Urinary bladder (tissue), 4 donors: ENCODE data around the gene PCDHGB5. TPM values are rescaled to one million over a fixed set of nuclear protein-coding genes. Genes with fewer than 3 reads are reported as not detected.
A peak's percentile ranks its signal among the peaks of the same experiment; 100 is the strongest.
"Not testable (repeated sequence)": the region's sequence is repeated elsewhere in the genome, so short reads cannot be mapped to it uniquely, and the experiment has no call there.

Experiments used
- DNase-seq: peaks from one replicate; pipeline ENCODE4 v3.0.0-alpha.2; 2015; ENCODE audit errors: extremely low spot score
- H3K27ac ChIP-seq: one replicate; pipeline ENCODE4 v1.5.1; 2013; ENCODE audit warnings: low read depth, mild to moderate bottlenecking, moderate library complexity
- H3K36me3 ChIP-seq: one replicate; pipeline ENCODE4 v1.6.1; 2013; ENCODE audit warnings: mild to moderate bottlenecking, moderate library complexity; ENCODE audit not compliant: insufficient read depth
- H3K4me1 ChIP-seq: one replicate; pipeline ENCODE4 v1.6.1; 2013; ENCODE audit warnings: mild to moderate bottlenecking, moderate library complexity; ENCODE audit not compliant: insufficient read depth
- H3K4me3 ChIP-seq: one replicate; pipeline ENCODE4 v1.5.1; 2013; ENCODE audit warnings: low read depth, low read length
- whole genome bisulfite sequencing: extraction: QIAGEN DNeasy Blood & Tissue Kit; methylation state at CpG from one replicate; pipeline ENCODE4 v1.1.7; 2013; 5-methylcytosine and 5-hydroxymethylcytosine counted together
- polyA plus RNA-seq: library from polyadenylated mRNA; stranded (reverse); fragments of 200-250 nt; gene quantifications from one replicate; pipeline ENCODE4 v1.2.3, GENCODE V29; 2013
- total RNA-seq: library from RNA; depleted of rRNA; stranded (reverse); fragments of >200 nt; gene quantifications from one replicate; pipeline ENCODE4 v1.2.3, GENCODE V29; 2014
- donor health status: healthy with polysubstance abuse.
- donor health status: healthy.

Gene PCDHGB5
- total and polyA plus RNA-seq, 2 donors, result 4.7 to 13.5 TPM

DNA sequence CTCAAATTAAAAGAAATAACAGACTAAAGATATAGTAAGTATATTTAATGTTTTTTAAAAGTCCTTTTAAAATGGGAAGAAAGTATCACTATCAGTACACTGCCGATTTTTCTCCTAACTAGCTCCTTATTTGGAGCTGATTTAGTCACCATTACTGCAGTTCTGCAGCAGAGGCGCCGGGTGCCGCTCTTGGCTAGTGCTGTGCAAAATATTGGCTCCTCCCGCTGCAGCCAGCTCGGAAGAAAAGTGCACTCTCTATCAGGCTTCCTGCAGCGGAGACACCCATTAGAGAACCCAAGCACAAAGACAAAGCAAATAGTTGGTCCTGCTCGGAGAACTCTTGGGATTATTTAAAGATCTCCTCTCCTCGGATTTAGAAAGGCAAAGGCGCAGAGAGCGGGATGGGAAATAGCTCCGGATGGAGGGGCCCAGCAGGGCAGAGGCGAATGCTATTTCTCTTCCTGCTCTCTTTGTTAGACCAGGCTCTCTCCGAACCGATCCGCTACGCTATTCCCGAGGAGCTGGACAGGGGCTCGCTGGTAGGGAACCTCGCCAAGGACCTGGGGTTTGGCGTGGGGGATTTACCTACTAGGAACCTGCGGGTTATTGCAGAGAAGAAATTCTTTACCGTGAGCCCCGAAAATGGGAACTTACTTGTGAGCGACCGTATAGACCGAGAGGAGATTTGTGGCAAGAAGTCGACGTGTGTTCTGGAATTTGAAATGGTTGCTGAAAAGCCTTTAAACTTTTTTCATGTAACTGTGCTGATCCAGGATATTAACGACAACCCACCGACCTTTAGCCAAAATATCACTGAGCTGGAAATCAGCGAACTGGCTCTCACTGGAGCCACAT, 27.5 kb upstream of the PCDHGB5 start, which contains the start of gene PCDHGB3:
TSS of gene PCDHGB3 (plus strand) at position 249 of the 855 bp plus-strand sequence. CDS start at position 402, 153 bp downstream.
- DNase-seq, result no peak
- 17% methylated on average over 32 of the region's 32 CpGs for WGBS
- Histone ChIP-seq H3K4me3 (no peak within 1 kb of the TSS), H3K36me3 (no peaks in the 10 kb centered on the region), H3K27ac (no peak within 1 kb of the TSS), H3K4me1 (no peaks in the 10 kb centered on the region)

DNA sequence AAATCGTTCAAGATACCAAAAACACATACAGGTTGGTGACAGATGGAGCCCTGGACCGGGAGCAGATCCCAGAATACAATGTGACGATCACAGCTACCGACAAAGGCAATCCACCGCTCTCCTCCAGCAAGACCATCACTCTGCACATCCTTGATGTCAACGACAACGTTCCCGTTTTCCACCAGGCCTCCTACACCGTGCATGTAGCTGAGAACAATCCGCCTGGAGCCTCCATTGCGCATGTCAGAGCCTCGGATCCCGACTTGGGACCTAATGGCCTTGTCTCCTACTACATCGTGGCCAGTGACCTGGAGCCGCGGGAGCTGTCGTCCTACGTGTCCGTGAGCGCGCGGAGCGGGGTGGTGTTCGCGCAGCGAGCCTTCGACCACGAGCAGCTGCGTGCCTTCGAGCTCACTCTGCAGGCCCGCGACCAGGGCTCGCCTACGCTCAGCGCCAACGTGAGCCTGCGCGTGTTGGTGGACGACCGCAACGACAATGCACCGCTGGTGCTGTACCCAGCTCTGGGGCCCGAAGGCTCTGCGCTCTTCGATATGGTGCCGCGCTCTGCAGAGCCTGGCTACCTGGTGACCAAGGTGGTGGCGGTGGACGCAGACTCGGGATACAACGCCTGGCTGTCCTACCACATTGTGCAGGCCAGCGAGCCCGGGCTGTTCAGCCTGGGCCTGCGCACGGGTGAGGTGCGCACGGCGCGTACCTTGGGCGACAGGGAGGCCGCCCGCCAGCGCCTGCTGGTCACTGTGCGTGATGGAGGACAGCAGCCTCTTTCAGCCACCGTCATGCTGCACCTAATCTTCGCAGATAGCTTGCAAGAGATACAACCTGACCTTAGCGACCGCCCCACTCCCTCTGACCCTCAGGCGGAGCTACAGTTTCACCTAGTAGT, 25.9 kb upstream of the PCDHGB5 start:
- no peaks in the 10 kb centered on the region for H3K36me3 ChIP-seq
- 32% methylated on average over 69 of the region's 69 CpGs for WGBS
- no peak overlapping the region for H3K4me3 ChIP-seq

GRCh38 chr5:141373673-141374317, 24.0 kb upstream of the PCDHGB5 start, which contains the start of gene PCDHGA6:
PCDHGA6 (plus strand) TSS chr5:141373891; CDS start chr5:141374084, 193 bp downstream.
- no peak for DNase-seq
- Histone ChIP-seq H3K4me3 (no peak within 1 kb of the TSS), H3K36me3 (peaks cover 1% of the 10 kb centered on the region), H3K4me1 (no peaks in the 10 kb centered on the region), H3K27ac (no peak within 1 kb of the TSS)
- 11% methylated on average over 27 of the region's 27 CpGs for WGBS

More for the DNA sequence above, 25.9 kb upstream of the PCDHGB5 start:
- Histone ChIP-seq H3K27ac (no peak overlapping the region), H3K4me1 (no peaks in the 10 kb centered on the region)
- no peak for DNase-seq

- no peak overlapping the region for H3K27ac ChIP-seq
- 59% methylated on average over 14 of the region's 14 CpGs for WGBS
- H3K36me3 ChIP-seq, result peaks cover 1% of the 10 kb centered on the region
- no peak for DNase-seq
- no peak overlapping the region for H3K4me3 ChIP-seq
- H3K4me1 ChIP-seq, result no peaks in the 10 kb centered on the region
Observed at GRCh38 chr5:141374627-141375026, 23.1 kb upstream of the PCDHGB5 start.

GRCh38 chr5:141375444-141376155, 22.1 kb upstream of the PCDHGB5 start:
- H3K4me3 ChIP-seq, H3K27ac ChIP-seq, H3K4me1 ChIP-seq, H3K36me3 ChIP-seq, DNase-seq: not testable (repeated sequence)
- 49% methylated on average over 43 of the region's 48 CpGs for WGBS

- no peak for DNase-seq
- H3K36me3 ChIP-seq, result peaks cover 1% of the 10 kb centered on the region
- 13% methylated on average over 37 of the region's 37 CpGs for WGBS
- H3K4me1 ChIP-seq, result no peaks in the 10 kb centered on the region
- no peak within 1 kb of the TSS for H3K27ac ChIP-seq
- no peak within 1 kb of the TSS for H3K4me3 ChIP-seq
Observed at GRCh38 chr5:141382469-141383294, 15.1 kb upstream of the PCDHGB5 start, which contains the start of gene PCDHGA7. PCDHGA7 (plus strand) TSS chr5:141382742; CDS start chr5:141382900, 158 bp downstream.

DNA sequence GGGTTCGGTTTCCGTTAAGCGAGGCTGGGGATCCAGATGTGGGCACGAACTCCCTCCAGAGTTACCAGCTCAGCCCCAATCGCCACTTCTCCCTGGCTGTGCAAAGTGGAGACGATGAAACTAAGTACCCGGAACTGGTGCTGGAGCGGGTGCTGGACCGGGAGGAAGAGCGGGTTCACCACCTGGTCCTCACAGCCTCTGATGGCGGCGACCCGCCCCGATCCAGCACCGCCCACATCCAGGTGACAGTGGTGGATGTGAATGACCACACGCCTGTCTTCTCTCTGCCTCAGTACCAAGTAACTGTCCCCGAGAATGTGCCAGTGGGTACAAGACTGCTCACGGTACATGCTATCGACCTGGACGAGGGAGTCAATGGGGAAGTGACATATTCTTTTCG, 14.4 kb upstream of the PCDHGB5 start:
- no peaks in the 10 kb centered on the region for H3K4me1 ChIP-seq
- WGBS, result 39% methylated on average over 21 of the region's 21 CpGs
- H3K27ac ChIP-seq, result no peak overlapping the region
- H3K36me3 ChIP-seq, result no peaks in the 10 kb centered on the region
- H3K4me3 ChIP-seq, result no peak overlapping the region
- DNase-seq, result no peak

DNA sequence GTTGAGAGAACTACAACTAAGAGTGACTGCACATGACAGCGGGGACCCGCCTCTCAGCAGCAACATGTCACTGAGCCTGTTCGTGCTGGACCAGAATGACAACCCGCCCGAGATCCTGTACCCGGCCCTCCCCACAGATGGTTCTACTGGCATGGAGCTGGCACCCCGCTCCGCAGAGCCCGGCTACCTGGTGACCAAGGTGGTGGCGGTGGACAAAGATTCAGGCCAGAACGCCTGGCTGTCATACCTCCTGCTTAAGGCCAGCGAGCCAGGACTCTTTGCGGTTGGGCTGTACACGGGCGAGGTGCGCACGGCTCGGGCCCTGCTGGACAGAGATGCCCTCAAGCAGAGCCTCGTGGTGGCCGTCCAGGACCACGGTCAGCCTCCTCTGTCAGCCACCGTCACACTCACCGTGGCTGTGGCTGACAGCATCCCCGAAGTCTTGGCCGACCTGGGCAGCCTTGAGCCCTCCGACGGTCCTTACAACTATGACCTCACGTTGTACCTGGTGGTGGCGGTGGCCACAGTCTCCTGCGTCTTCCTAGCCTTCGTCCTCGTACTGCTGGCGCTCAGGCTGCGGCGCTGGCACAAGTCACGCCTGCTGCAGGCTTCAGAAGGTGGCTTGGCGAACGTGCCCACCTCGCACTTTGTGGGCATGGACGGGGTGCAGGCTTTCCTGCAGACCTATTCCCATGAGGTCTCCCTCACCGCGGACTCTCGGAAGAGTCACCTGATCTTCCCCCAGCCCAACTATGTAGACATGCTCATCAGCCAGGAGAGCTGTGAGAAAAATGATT, 13.1 kb upstream of the PCDHGB5 start:
- Histone ChIP-seq H3K4me3 (no peak overlapping the region), H3K27ac (no peak overlapping the region), H3K4me1 (no peaks in the 10 kb centered on the region), H3K36me3 (no peaks in the 10 kb centered on the region)
- WGBS, result 50% methylated on average over 43 of the region's 43 CpGs
- no peak for DNase-seq

DNA sequence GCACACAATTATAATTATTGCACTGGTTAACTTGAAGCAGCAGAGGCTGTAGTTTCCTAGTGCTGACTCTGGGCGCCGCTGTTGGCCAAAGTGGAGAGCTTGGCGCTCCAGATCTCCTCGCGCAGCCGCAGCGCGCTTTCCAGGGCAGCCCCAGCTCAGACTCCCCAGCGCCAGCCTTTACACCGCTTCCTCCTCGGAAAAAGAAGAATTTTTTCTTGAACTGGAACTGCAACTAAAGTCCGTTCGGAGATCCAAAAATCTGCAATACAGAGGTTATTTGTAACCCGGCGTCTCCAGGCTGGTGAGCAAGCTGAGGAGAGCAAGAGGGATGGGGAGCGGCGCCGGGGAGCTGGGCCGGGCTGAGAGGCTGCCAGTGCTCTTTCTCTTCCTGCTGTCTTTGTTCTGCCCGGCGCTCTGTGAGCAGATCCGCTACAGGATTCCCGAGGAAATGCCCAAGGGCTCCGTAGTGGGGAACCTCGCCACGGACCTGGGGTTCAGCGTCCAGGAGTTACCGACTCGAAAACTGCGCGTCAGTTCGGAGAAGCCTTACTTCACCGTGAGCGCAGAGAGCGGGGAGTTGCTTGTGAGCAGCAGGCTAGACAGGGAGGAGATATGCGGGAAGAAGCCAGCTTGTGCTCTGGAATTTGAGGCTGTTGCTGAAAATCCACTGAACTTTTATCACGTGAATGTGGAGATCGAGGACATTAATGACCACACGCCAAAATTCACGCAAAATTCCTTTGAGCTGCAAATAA, 10.0 kb upstream of the PCDHGB5 start, which contains the start of gene PCDHGB4:
TSS of gene PCDHGB4 (plus strand) at position 142 of the 755 bp plus-strand sequence. CDS start at position 329, 187 bp downstream.
- peak within 1 kb of the TSS; percentile 23 for H3K4me3 ChIP-seq
- 9% methylated on average over 19 of the region's 40 CpGs for WGBS
- H3K27ac ChIP-seq, H3K36me3 ChIP-seq, DNase-seq, H3K4me1 ChIP-seq: not testable (repeated sequence)

- DNase-seq, result no peak
- 46% methylated on average over 10 of the region's 10 CpGs for WGBS
- no peaks in the 10 kb centered on the region for H3K36me3 ChIP-seq
- no peak overlapping the region for H3K27ac ChIP-seq
- no peaks in the 10 kb centered on the region for H3K4me1 ChIP-seq
- no peak overlapping the region for H3K4me3 ChIP-seq
Observed at GRCh38 chr5:141388661-141389060, 9.1 kb upstream of the PCDHGB5 start.
